K562 (cell line): ENCODE measurements around the gene PLD3. TPM values are rescaled to one million over a fixed set of nuclear protein-coding genes. Genes with fewer than 3 reads are reported as not detected.
A peak's percentile ranks its signal among the peaks of the same experiment; 100 is the strongest.

Source experiments
- ATAC-seq: fragments of 200-7000 bp; cut with Tn5 transposase; 3 replicates; pipeline ENCODE4 v1.9.1; 2020; ENCODE audit warnings: moderate library complexity
- BruUV-seq: library from RNA; stranded (reverse); fragments of 400-500 nt; replicated peaks from 2 replicates; lab custom pipeline; 2021; lab: Mats Ljungman, UMichigan
- CTCF ChIA-PET: fragments of 300-600 bp; formaldehyde crosslinking; extraction: SDS; loops from one replicate; lab custom pipeline; 2021; ENCODE audit warnings: low intra/inter-chr PET ratio; lab: Yijun Ruan, JAX
- POLR2A ChIA-PET: fragments of 300-600, 350-650 bp; sonication (Branson Sonifier 250); formaldehyde crosslinking; extraction: SDS; loops from one replicate; lab custom pipeline; 2021; ENCODE audit warnings: antibody characterized with exemption, inconsistent platforms; lab: Yijun Ruan, JAX
- DNase-seq, 4 experiments: peaks; one replicate each; pipeline versions ENCODE4 v3.0.0 to v3.0.0-alpha.2; 2011 to 2018; ENCODE audit warnings: low spot score in 3 of 4, mixed read lengths in 3 of 4; ENCODE audit errors: extremely low read depth in 1 of 4
- FAIRE-seq: peaks from 2 replicates; lab custom pipeline; 2011; peaks lifted over from hg19 to GRCh38; lab: Jason Lieb, UNC
- H2AFZ ChIP-seq: 2 replicates; pipeline ENCODE4 v1.6.0; 2011; ENCODE audit warnings: low read depth, low read length, control low read depth, inconsistent platforms
- H3K27ac ChIP-seq: fragments of 200-600 bp; 3 replicates; pipeline ENCODE4 v1.8.0; 2011; ENCODE audit warnings: low read depth, mild to moderate bottlenecking, control low read depth, inconsistent platforms, low read length, moderate library complexity, mixed read lengths; ENCODE audit errors: extremely low read depth
- H3K27me3 ChIP-seq, 2 experiments: fragments of 300-600 bp in 1 of 2; 2 replicates in 1 of 2; 3 replicates in 1 of 2; pipeline versions ENCODE4 v1.6.0 to v1.8.0; 2011; ENCODE audit warnings: inconsistent platforms in 2 of 2, low read length in 2 of 2, mild to moderate bottlenecking in 1 of 2, mixed read lengths in 1 of 2, moderate library complexity in 1 of 2; ENCODE audit not compliant: control insufficient read depth in 2 of 2, insufficient read depth in 2 of 2
- H3K36me3 ChIP-seq: fragments of 300-600 bp; 3 replicates; pipeline ENCODE4 v1.8.0; 2011; ENCODE audit warnings: mild to moderate bottlenecking, low read length, inconsistent platforms; ENCODE audit not compliant: control insufficient read depth, insufficient read depth
- H3K4me1 ChIP-seq, 2 experiments: fragments of 200-600 bp in 1 of 2; replicated peaks in 1 of 2; 2 replicates in 1 of 2; 3 replicates in 1 of 2; pipeline versions ENCODE4 v1.5.1 to v1.8.0; 2011; ENCODE audit warnings: inconsistent platforms in 2 of 2, low read length in 2 of 2, mild to moderate bottlenecking in 1 of 2, mixed read lengths in 1 of 2, moderate library complexity in 1 of 2; ENCODE audit not compliant: control insufficient read depth in 2 of 2, insufficient read depth in 2 of 2
- H3K4me2 ChIP-seq: 2 replicates; pipeline ENCODE4 v1.6.1; 2011; ENCODE audit warnings: low read length, control low read depth, inconsistent platforms, mixed read lengths; ENCODE audit not compliant: insufficient read depth
- H3K4me3 ChIP-seq: fragments of 200-600 bp; sonication (generic), shearing (Covaris generic); 2 replicates; pipeline ENCODE4 v1.5.1; 2016; ENCODE audit warnings: control low read depth, inconsistent platforms
- H3K79me2 ChIP-seq: fragments of 200-600 bp; 3 replicates; pipeline ENCODE4 v1.8.0; 2011; ENCODE audit warnings: low read length, inconsistent platforms; ENCODE audit not compliant: control insufficient read depth, insufficient read depth
- H3K9ac ChIP-seq, 2 experiments: 2 replicates each; pipeline versions ENCODE4 v1.6.0 to v1.6.1; 2011; ENCODE audit warnings: low read depth in 2 of 2, low read length in 2 of 2, control low read depth in 1 of 2, inconsistent platforms in 1 of 2, mild to moderate bottlenecking in 1 of 2, mixed read lengths in 1 of 2; ENCODE audit not compliant: insufficient read depth in 1 of 2
- H3K9me1 ChIP-seq: one replicate; pipeline ENCODE4 v1.6.0; 2011; ENCODE audit warnings: inconsistent platforms, mild to moderate bottlenecking, low read length, moderate library complexity; ENCODE audit not compliant: control insufficient read depth, insufficient read depth
- H3K9me3 ChIP-seq: replicated peaks from 2 replicates; pipeline ENCODE4 v1.5.1; 2011; ENCODE audit warnings: low read depth, low read length, inconsistent platforms; ENCODE audit not compliant: control insufficient read depth, insufficient read depth
- H4K20me1 ChIP-seq: replicated peaks from 2 replicates; pipeline ENCODE4 v1.6.1; 2011; ENCODE audit warnings: low read length, inconsistent platforms, mixed read lengths; ENCODE audit not compliant: control insufficient read depth, insufficient read depth
- CBX1 ChIP-seq: sonication (generic); IDR thresholded peaks from 2 replicates; pipeline ENCODE4 v1.6.1; 2016; ENCODE audit warnings: antibody characterized with exemption, low read depth, mild to moderate bottlenecking
- KAT7 ChIP-seq: sonication (generic); formaldehyde crosslinking; IDR thresholded peaks from 2 replicates; pipeline ENCODE4 v1.8.0; 2022; ENCODE audit warnings: missing genetic modification reagents, mild to moderate bottlenecking, borderline replicate concordance
- MYBL2 ChIP-seq, 2 experiments: fragments of 450-650 bp in 1 of 2; sonication (generic) in 1 of 2; formaldehyde crosslinking in 1 of 2; IDR thresholded peaks; 2 replicates each; pipeline versions ENCODE4 v1.6.1 to v1.8.1; 2017 to 2022; ENCODE audit warnings: borderline replicate concordance in 1 of 2, inconsistent platforms in 1 of 2, low read depth in 1 of 2, mild to moderate bottlenecking in 1 of 2, missing genetic modification reagents in 1 of 2, moderate library complexity in 1 of 2
- NRF1 ChIP-seq, 2 experiments: fragments of 450-650 bp; IDR thresholded peaks in 1 of 2; conservative IDR thresholded peaks in 1 of 2; 2 replicates each; pipeline ENCODE4 v1.6.1; 2014; ENCODE audit warnings: mild to moderate bottlenecking in 2 of 2
- PHF8 ChIP-seq: fragments of 200-600 bp; sonication (generic); IDR thresholded peaks from 2 replicates; pipeline ENCODE4 v1.6.1; 2012; ENCODE audit warnings: mixed run types, mild to moderate bottlenecking, inconsistent platforms, low read length, moderate library complexity, borderline replicate concordance
- POLR2G ChIP-seq: fragments of 200-400 bp; formaldehyde crosslinking; IDR thresholded peaks from 2 replicates; pipeline ENCODE4 v1.6.1; 2017; ENCODE audit warnings: low read depth, mild to moderate bottlenecking, antibody characterized with exemption, low read length, moderate library complexity
- PTTG1 ChIP-seq: fragments of 450-650 bp; IDR thresholded peaks from 2 replicates; pipeline ENCODE4 v1.6.1; 2016; ENCODE audit warnings: low read depth, mild to moderate bottlenecking, missing genetic modification characterization, missing compliant biosample characterization
- RFX7 ChIP-seq: fragments of 250-450 bp; sonication (Bioruptor Pico); IDR thresholded peaks from 2 replicates; pipeline ENCODE4 v1.5.1; 2021; ENCODE audit warnings: mild to moderate bottlenecking
- ZNF124 ChIP-seq: sonication (generic); formaldehyde crosslinking; IDR thresholded peaks from 2 replicates; pipeline ENCODE4 v1.8.1; 2022; ENCODE audit warnings: missing genetic modification reagents
- ZNF23 ChIP-seq: fragments of 250-450 bp; sonication (Bioruptor Pico); IDR thresholded peaks from 2 replicates; pipeline ENCODE4 v1.4.0; 2020; ENCODE audit warnings: mild to moderate bottlenecking
- WGBS: fragments of 100-300 bp; shearing (Covaris generic); methylation state at CpG from one replicate; pipeline ENCODE4 v1.1.6; 2016; ENCODE audit warnings: low coverage, mixed read lengths; ENCODE audit not compliant: insufficient coverage; ENCODE audit errors: missing lambda C conversion rate; 5-methylcytosine and 5-hydroxymethylcytosine counted together
- in situ Hi-C: fragments of 300-500 bp; cut with MboI; formaldehyde crosslinking; loops from 4 replicates; pipeline ENCODE4 v1.15.0; 2018; ENCODE audit warnings: inconsistent platforms, mixed read lengths
- intact Hi-C: fragments of 100-400 bp; cut with micrococcal nuclease; formaldehyde crosslinking; loops from 2 replicates; pipeline ENCODE4 v1.14.2; 2022
- polyA plus RNA-seq, 8 experiments: library from polyadenylated mRNA; depleted of rRNA in 4 of 8; stranded (reverse) in 5 of 8; unstranded in 3 of 8; fragments of >200 nt; fragmentation: Nextera tagmentation in 2 of 8; fragmentation: Illumina TruSeq in 1 of 8; extraction: Ambion mirVana in 2 of 8; extraction: Trizol in 1 of 8; gene quantifications; 2 replicates each; pipeline versions ENCODE4 v1.2.1 to v1.2.3, GENCODE V29; 2011 to 2014; ENCODE audit warnings: inconsistent platforms in 1 of 8, missing spikeins in 1 of 8
- total RNA-seq, 7 experiments: library from RNA; depleted of rRNA in 6 of 7; stranded (reverse); fragments of >200 nt in 6 of 7; fragmentation: Illumina TruSeq in 2 of 7; extraction: Trizol in 2 of 7; gene quantifications; 2 replicates each; pipeline versions ENCODE4 v1.2.1 to v1.2.3, GENCODE V29; 2011 to 2021; ENCODE audit warnings: low replicate concordance in 1 of 7
- TF ChIP-seq, protein P1 (sequence below), 2 experiments: fragments of 150-350 bp in 1 of 2; IDR thresholded peaks; 2 replicates each; pipeline ENCODE4 v1.6.1; 2012 to 2016; ENCODE audit warnings: low read depth in 2 of 2, low read length in 2 of 2, mild to moderate bottlenecking in 1 of 2, moderate library complexity in 1 of 2
- TF ChIP-seq, protein P2 (sequence below): fragments of 450-650 bp; IDR thresholded peaks from 2 replicates; pipeline ENCODE4 v1.7.1; 2018; ENCODE audit warnings: mild to moderate bottlenecking, low read depth; ENCODE audit not compliant: partially characterized antibody

Gene PLD3
- total and polyA plus RNA-seq, 9 of the 15 experiments (the other 6 are each of a cell fraction or from before 2014, with no cell fraction given): 2.3 to 128 (median 72.7) TPM

DNA sequence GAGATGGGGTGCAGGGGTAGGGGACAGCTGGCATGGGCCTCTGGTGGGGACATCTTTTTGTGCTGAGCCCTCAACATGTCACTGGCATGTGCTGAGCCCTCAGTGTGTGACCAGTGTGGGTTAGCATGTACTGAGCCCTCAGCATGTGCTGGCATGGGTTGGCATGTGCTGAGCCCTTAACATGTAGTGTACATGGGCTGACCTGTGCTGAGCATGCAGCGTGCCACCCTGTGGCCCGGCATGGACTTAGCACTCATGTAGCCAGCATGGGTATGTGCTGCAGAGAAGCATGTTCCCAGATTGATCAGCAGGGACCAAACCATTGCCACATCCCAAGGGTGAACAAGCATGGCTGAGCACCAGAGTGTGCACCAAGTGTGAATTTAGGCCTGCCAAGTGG lies 30.0 kb downstream of the PLD3 start:
- no peak overlapping the region for H3K4me2 ChIP-seq
- intact Hi-C loops: no loop called here
- POLR2A ChIA-PET: interaction anchor here (0.6 kb wide), 1 partner anchor 170 kb away, joined by 4 read pairs; no protein-coding TSS in a partner anchor
- H2AFZ ChIP-seq: no peak overlapping the region
- 0 out of 2 replicates have a peak, but pooled peaks cover 5% of the 10 kb centered on the region for H4K20me1 ChIP-seq
- no peak for ATAC-seq
- H3K27ac ChIP-seq: no peak overlapping the region; the same call in 2 of the 3 replicates
- no peaks in the 10 kb centered on the region for H3K9me1 ChIP-seq
- H3K9ac ChIP-seq: no peak overlapping the region
- no peak overlapping the region for H3K4me3 ChIP-seq
- BruUV-seq: no TSS peak
- H3K36me3 ChIP-seq: peaks cover 25% of the 10 kb centered on the region; the same call in 2 of the 3 replicates
- no peaks in the 10 kb centered on the region for H3K79me2 ChIP-seq
- CTCF ChIA-PET: no interaction called here
- in situ Hi-C loops: no loop called here
- peaks cover 0 to 30% of the 10 kb centered on the region in 2 experiments; a peak in 1 of 5 replicates for H3K4me1 ChIP-seq
- FAIRE-seq: peak; percentile 46
- TF ChIP-seq, protein P1, sequence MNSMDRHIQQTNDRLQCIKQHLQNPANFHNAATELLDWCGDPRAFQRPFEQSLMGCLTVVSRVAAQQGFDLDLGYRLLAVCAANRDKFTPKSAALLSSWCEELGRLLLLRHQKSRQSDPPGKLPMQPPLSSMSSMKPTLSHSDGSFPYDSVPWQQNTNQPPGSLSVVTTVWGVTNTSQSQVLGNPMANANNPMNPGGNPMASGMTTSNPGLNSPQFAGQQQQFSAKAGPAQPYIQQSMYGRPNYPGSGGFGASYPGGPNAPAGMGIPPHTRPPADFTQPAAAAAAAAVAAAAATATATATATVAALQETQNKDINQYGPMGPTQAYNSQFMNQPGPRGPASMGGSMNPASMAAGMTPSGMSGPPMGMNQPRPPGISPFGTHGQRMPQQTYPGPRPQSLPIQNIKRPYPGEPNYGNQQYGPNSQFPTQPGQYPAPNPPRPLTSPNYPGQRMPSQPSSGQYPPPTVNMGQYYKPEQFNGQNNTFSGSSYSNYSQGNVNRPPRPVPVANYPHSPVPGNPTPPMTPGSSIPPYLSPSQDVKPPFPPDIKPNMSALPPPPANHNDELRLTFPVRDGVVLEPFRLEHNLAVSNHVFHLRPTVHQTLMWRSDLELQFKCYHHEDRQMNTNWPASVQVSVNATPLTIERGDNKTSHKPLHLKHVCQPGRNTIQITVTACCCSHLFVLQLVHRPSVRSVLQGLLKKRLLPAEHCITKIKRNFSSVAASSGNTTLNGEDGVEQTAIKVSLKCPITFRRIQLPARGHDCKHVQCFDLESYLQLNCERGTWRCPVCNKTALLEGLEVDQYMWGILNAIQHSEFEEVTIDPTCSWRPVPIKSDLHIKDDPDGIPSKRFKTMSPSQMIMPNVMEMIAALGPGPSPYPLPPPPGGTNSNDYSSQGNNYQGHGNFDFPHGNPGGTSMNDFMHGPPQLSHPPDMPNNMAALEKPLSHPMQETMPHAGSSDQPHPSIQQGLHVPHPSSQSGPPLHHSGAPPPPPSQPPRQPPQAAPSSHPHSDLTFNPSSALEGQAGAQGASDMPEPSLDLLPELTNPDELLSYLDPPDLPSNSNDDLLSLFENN (IDR thresholded peaks at IDR 0.05; ENCODE audit: low read depth in 2 of 2, low read length in 2 of 2): no peak
- TF ChIP-seq RFX7 (CRISPR knock-in tag) (no peak), PTTG1 (tag) (no peak), ZNF23 (no peak), CBX1 (no peak), PHF8 (no peak), POLR2G (no peak), ZNF124 (CRISPR knock-in tag) (no peak), NRF1 (conservative IDR thresholded peaks at IDR 0.05 in 1 of 2, IDR thresholded peaks at IDR 0.05 in 1 of 2) (no peak), KAT7 (CRISPR knock-in tag) (no peak), MYBL2 (IDR thresholded peaks at IDR 0.05; ENCODE audit: low read depth) (no peak), MYBL2 (CRISPR knock-in tag; IDR thresholded peaks at IDR 0.05; ENCODE audit: borderline replicate concordance) (no peak)
- TF ChIP-seq, protein P2, sequence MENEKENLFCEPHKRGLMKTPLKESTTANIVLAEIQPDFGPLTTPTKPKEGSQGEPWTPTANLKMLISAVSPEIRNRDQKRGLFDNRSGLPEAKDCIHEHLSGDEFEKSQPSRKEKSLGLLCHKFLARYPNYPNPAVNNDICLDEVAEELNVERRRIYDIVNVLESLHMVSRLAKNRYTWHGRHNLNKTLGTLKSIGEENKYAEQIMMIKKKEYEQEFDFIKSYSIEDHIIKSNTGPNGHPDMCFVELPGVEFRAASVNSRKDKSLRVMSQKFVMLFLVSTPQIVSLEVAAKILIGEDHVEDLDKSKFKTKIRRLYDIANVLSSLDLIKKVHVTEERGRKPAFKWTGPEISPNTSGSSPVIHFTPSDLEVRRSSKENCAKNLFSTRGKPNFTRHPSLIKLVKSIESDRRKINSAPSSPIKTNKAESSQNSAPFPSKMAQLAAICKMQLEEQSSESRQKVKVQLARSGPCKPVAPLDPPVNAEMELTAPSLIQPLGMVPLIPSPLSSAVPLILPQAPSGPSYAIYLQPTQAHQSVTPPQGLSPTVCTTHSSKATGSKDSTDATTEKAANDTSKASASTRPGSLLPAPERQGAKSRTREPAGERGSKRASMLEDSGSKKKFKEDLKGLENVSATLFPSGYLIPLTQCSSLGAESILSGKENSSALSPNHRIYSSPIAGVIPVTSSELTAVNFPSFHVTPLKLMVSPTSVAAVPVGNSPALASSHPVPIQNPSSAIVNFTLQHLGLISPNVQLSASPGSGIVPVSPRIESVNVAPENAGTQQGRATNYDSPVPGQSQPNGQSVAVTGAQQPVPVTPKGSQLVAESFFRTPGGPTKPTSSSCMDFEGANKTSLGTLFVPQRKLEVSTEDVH: no peak
- TF ChIP-seq, all 486 proteins: peak for 0
- no peaks in the 10 kb centered on the region for H3K27me3 ChIP-seq
- no peaks in the 10 kb centered on the region for H3K9me3 ChIP-seq
- no peak for DNase-seq
- 78% methylated on average over 2 of the region's 2 CpGs for WGBS
